WTC11 (cell line): ENCODE results near the gene KIAA0930. TPM values are rescaled to one million over a fixed set of nuclear protein-coding genes. Genes with fewer than 3 reads are reported as not detected.

Experiments used
- ATAC-seq: fragments of 200-7000 bp; cut with Tn5 transposase; 2 replicates; pipeline ENCODE4 v1.10.0; 2021; ENCODE audit warnings: mild to moderate bottlenecking, moderate library complexity
- CTCF ChIA-PET: fragments of 300-600 bp; sonication (Branson Sonifier 250); formaldehyde crosslinking; loops from one replicate; lab custom pipeline; 2021; ENCODE audit warnings: antibody characterized with exemption; lab: Charles Lee
- POLR2A ChIA-PET: fragments of 350-600 bp; sonication (Branson Sonifier 250); formaldehyde crosslinking; loops from one replicate; lab custom pipeline; 2021; ENCODE audit warnings: antibody characterized with exemption; lab: Charles Lee
- DNase-seq: peaks from one replicate; pipeline ENCODE4 v3.0.0; 2021; ENCODE audit warnings: low spot score
- H3K27ac Mint-ChIP-seq: 2 replicates; pipeline ENCODE4 v1.8.0; 2021; ENCODE audit warnings: mixed read lengths
- H3K27me3 Mint-ChIP-seq: 2 replicates; pipeline ENCODE4 v1.8.0; 2021; ENCODE audit warnings: low read depth, mild to moderate bottlenecking, moderate library complexity, mixed read lengths
- H3K36me3 Mint-ChIP-seq: 2 replicates; pipeline ENCODE4 v1.8.0; 2021; ENCODE audit warnings: mixed read lengths
- H3K4me1 Mint-ChIP-seq: 2 replicates; pipeline ENCODE4 v1.8.0; 2022; ENCODE audit warnings: mixed read lengths
- H3K4me3 Mint-ChIP-seq: 2 replicates; pipeline ENCODE4 v1.8.0; 2021; ENCODE audit warnings: mild to moderate bottlenecking, moderate library complexity, mixed read lengths
- H3K9me3 Mint-ChIP-seq: 2 replicates; pipeline ENCODE4 v1.8.0; 2021; ENCODE audit warnings: mixed read lengths
- ATF6 ChIP-seq: sonication (generic); formaldehyde crosslinking; IDR thresholded peaks from 2 replicates; pipeline ENCODE4 v1.8.1; 2023; ENCODE audit warnings: mild to moderate bottlenecking, missing genetic modification reagents
- ETV6 ChIP-seq: sonication (generic); formaldehyde crosslinking; IDR thresholded peaks from 2 replicates; pipeline ENCODE4 v1.8.1; 2022; ENCODE audit warnings: mild to moderate bottlenecking, missing genetic modification reagents
- GTF2I ChIP-seq: fragments of 250-450 bp; sonication (Bioruptor Pico); conservative IDR thresholded peaks from 2 replicates; pipeline ENCODE4 v1.4.0; 2021; ENCODE audit warnings: mild to moderate bottlenecking
- IRF2 ChIP-seq: sonication (generic); formaldehyde crosslinking; IDR thresholded peaks from 2 replicates; pipeline ENCODE4 v1.8.0; 2022; ENCODE audit warnings: low read depth, missing genetic modification reagents, borderline replicate concordance
- JAZF1 ChIP-seq: fragments of 250-450 bp; sonication (Bioruptor Pico); IDR thresholded peaks from 2 replicates; pipeline ENCODE4 v1.9.0; 2021; ENCODE audit warnings: moderate library complexity, mild to moderate bottlenecking, inconsistent platforms
- MXD4 ChIP-seq: fragments of 250-450 bp; sonication (Bioruptor Pico); IDR thresholded peaks from 2 replicates; pipeline ENCODE4 v1.8.0; 2021; ENCODE audit warnings: mild to moderate bottlenecking, moderate library complexity, borderline replicate concordance
- NFATC4 ChIP-seq: fragments of 250-450 bp; sonication (Bioruptor Pico); IDR thresholded peaks from 2 replicates; pipeline ENCODE4 v1.9.0; 2021; ENCODE audit warnings: mild to moderate bottlenecking
- RORB ChIP-seq: fragments of 250-450 bp; sonication (Bioruptor Pico); IDR thresholded peaks from 2 replicates; pipeline ENCODE4 v1.9.0; 2021; ENCODE audit warnings: mild to moderate bottlenecking
- SOX15 ChIP-seq: fragments of 250-450 bp; sonication (Bioruptor Pico); IDR thresholded peaks from 2 replicates; pipeline ENCODE4 v1.9.0; 2021; ENCODE audit warnings: mild to moderate bottlenecking
- SP1 ChIP-seq: sonication (generic); formaldehyde crosslinking; conservative IDR thresholded peaks from 2 replicates; pipeline ENCODE4 v1.8.1; 2022; ENCODE audit warnings: missing genetic modification reagents
- ZNF232 ChIP-seq: sonication (generic); formaldehyde crosslinking; IDR thresholded peaks from 2 replicates; pipeline ENCODE4 v1.8.0; 2022; ENCODE audit warnings: mild to moderate bottlenecking, missing genetic modification reagents
- ZNF425 ChIP-seq: fragments of 250-450 bp; sonication (Bioruptor Pico); conservative IDR thresholded peaks from 2 replicates; pipeline ENCODE4 v1.9.0; 2021; ENCODE audit warnings: mild to moderate bottlenecking
- ZNF671 ChIP-seq: fragments of 250-450 bp; sonication (Bioruptor Pico); IDR thresholded peaks from 2 replicates; pipeline ENCODE4 v1.8.0; 2021; ENCODE audit warnings: mild to moderate bottlenecking
- total RNA-seq: library from RNA; stranded (reverse); gene quantifications from 3 replicates; pipeline ENCODE4 v1.2.3, GENCODE V29; 2021
- TF ChIP-seq, protein P1 (sequence below): sonication (generic); formaldehyde crosslinking; IDR thresholded peaks from 2 replicates; pipeline ENCODE4 v1.8.0; 2023; ENCODE audit warnings: missing genetic modification reagents
- TF ChIP-seq, protein P2 (sequence below): sonication (generic); formaldehyde crosslinking; IDR thresholded peaks from 2 replicates; pipeline ENCODE4 v1.8.1; 2023; ENCODE audit warnings: mild to moderate bottlenecking, missing genetic modification reagents, moderate library complexity
- TF ChIP-seq, protein P3 (sequence below): fragments of 250-450 bp; sonication (Bioruptor Pico); IDR thresholded peaks from 2 replicates; pipeline ENCODE4 v1.9.0; 2021; ENCODE audit warnings: moderate library complexity, mild to moderate bottlenecking, inconsistent platforms, borderline replicate concordance
- TF ChIP-seq, protein P4 (sequence below): sonication (generic); formaldehyde crosslinking; IDR thresholded peaks from 2 replicates; pipeline ENCODE4 v1.8.0; 2023; ENCODE audit warnings: missing genetic modification reagents, mild to moderate bottlenecking, borderline replicate concordance
- TF ChIP-seq, protein P5 (sequence below): sonication (generic); formaldehyde crosslinking; IDR thresholded peaks from 2 replicates; pipeline ENCODE4 v1.8.1; 2022; ENCODE audit warnings: low read depth, mild to moderate bottlenecking, moderate library complexity, missing genetic modification reagents, borderline replicate concordance

Gene KIAA0930
- total RNA-seq, 1 experiment from 2014 or later: 62.1 TPM

DNA sequence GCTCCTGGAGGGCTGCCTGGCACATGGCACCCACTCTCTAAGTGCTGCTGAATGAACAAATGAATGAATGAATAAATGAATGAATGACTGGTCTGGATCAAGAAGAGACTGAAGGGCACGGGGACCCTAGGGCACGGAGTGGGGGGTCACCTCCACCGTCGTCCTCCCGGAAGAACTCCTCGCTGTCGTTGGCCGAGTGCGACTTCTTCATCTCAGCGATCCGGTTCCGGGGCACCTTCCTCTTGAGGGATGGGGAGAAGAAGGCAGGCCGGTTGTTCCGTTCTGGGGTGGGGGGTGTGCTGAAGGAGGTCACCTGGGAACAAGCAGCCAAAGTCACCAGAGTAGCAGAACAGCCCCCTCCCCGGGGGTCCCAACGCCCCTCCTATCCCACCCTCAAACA is 41.0 kb downstream of the KIAA0930 start:
- no peak for DNase-seq
- no peaks in the 10 kb centered on the region for H3K27me3 Mint-ChIP-seq
- CTCF ChIA-PET: interaction anchor here (1.9 kb wide), 1 partner anchor 9 kb away, joined by 12 read pairs; no protein-coding TSS in a partner anchor
- H3K27ac Mint-ChIP-seq: no peak overlapping the region
- H3K9me3 Mint-ChIP-seq: no peaks in the 10 kb centered on the region
- no peak overlapping the region for H3K4me3 Mint-ChIP-seq
- peaks cover 4% of the 10 kb centered on the region; the same call in 1 of the 2 replicates for H3K36me3 Mint-ChIP-seq
- POLR2A ChIA-PET: no interaction called here
- peaks cover 22% of the 10 kb centered on the region for H3K4me1 Mint-ChIP-seq
- TF ChIP-seq ZNF232: no peak
- no peak for TF ChIP-seq ATF6 (CRISPR knock-in tag)
- TF ChIP-seq, all 79 proteins: peak for 0
- no peak for ATAC-seq

DNA sequence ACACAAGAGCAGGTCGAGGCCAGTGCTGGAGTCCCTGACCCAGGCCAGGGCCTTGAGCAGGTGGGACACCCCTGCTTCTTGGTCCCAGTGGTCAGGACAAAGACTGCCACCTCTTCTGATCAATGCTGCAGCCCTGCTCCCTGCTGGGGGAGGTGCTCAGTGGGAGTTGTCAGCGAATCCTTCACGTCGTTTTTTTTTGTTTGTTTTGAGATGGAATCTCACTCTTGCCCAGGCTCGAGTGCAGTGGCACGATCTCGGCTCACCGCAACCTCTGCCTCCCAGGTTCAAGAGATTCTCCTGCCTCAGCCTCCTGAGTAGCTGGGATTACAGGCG is 42.3 kb downstream of the KIAA0930 start:
- Mint-ChIP-seq H3K9me3 (no peaks in the 10 kb centered on the region), H3K4me3 (no peak overlapping the region), H3K27me3 (no peaks in the 10 kb centered on the region), H3K36me3 (peaks cover 4% of the 10 kb centered on the region; the same call in 1 of the 2 replicates), H3K27ac (peak overlapping the region; percentile 89; the same call in 1 of the 2 replicates), H3K4me1 (peaks cover 24% of the 10 kb centered on the region)
- no peak for DNase-seq
- TF ChIP-seq NFATC4 (CRISPR knock-in tag) (no peak), ZNF425 (CRISPR knock-in tag) (no peak), ETV6 (CRISPR knock-in tag) (no peak), SP1 (CRISPR knock-in tag) (no peak), MXD4 (CRISPR knock-in tag) (no peak), IRF2 (CRISPR knock-in tag) (no peak), SOX15 (CRISPR knock-in tag) (no peak), GTF2I (no peak), RORB (CRISPR knock-in tag) (no peak), ZNF671 (CRISPR knock-in tag) (no peak), JAZF1 (no peak)
- TF ChIP-seq, protein P1, sequence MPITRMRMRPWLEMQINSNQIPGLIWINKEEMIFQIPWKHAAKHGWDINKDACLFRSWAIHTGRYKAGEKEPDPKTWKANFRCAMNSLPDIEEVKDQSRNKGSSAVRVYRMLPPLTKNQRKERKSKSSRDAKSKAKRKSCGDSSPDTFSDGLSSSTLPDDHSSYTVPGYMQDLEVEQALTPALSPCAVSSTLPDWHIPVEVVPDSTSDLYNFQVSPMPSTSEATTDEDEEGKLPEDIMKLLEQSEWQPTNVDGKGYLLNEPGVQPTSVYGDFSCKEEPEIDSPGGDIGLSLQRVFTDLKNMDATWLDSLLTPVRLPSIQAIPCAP: no peak
- TF ChIP-seq, protein P2, sequence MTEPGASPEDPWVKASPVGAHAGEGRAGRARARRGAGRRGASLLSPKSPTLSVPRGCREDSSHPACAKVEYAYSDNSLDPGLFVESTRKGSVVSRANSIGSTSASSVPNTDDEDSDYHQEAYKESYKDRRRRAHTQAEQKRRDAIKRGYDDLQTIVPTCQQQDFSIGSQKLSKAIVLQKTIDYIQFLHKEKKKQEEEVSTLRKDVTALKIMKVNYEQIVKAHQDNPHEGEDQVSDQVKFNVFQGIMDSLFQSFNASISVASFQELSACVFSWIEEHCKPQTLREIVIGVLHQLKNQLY (CRISPR knock-in tag): no peak
- TF ChIP-seq, protein P3, sequence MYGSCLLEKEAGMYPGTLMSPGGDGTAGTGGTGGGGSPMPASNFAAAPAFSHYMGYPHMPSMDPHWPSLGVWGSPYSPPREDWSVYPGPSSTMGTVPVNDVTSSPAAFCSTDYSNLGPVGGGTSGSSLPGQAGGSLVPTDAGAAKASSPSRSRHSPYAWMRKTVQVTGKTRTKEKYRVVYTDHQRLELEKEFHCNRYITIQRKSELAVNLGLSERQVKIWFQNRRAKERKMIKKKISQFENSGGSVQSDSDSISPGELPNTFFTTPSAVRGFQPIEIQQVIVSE: no peak
- TF ChIP-seq, protein P4, sequence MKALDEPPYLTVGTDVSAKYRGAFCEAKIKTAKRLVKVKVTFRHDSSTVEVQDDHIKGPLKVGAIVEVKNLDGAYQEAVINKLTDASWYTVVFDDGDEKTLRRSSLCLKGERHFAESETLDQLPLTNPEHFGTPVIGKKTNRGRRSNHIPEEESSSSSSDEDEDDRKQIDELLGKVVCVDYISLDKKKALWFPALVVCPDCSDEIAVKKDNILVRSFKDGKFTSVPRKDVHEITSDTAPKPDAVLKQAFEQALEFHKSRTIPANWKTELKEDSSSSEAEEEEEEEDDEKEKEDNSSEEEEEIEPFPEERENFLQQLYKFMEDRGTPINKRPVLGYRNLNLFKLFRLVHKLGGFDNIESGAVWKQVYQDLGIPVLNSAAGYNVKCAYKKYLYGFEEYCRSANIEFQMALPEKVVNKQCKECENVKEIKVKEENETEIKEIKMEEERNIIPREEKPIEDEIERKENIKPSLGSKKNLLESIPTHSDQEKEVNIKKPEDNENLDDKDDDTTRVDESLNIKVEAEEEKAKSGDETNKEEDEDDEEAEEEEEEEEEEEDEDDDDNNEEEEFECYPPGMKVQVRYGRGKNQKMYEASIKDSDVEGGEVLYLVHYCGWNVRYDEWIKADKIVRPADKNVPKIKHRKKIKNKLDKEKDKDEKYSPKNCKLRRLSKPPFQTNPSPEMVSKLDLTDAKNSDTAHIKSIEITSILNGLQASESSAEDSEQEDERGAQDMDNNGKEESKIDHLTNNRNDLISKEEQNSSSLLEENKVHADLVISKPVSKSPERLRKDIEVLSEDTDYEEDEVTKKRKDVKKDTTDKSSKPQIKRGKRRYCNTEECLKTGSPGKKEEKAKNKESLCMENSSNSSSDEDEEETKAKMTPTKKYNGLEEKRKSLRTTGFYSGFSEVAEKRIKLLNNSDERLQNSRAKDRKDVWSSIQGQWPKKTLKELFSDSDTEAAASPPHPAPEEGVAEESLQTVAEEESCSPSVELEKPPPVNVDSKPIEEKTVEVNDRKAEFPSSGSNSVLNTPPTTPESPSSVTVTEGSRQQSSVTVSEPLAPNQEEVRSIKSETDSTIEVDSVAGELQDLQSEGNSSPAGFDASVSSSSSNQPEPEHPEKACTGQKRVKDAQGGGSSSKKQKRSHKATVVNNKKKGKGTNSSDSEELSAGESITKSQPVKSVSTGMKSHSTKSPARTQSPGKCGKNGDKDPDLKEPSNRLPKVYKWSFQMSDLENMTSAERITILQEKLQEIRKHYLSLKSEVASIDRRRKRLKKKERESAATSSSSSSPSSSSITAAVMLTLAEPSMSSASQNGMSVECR (CRISPR knock-in tag): no peak
- TF ChIP-seq, protein P5, sequence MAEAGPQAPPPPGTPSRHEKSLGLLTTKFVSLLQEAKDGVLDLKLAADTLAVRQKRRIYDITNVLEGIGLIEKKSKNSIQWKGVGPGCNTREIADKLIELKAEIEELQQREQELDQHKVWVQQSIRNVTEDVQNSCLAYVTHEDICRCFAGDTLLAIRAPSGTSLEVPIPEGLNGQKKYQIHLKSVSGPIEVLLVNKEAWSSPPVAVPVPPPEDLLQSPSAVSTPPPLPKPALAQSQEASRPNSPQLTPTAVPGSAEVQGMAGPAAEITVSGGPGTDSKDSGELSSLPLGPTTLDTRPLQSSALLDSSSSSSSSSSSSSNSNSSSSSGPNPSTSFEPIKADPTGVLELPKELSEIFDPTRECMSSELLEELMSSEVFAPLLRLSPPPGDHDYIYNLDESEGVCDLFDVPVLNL (CRISPR knock-in tag): no peak
- no peak for ATAC-seq
- POLR2A ChIA-PET: interaction anchor here (0.6 to 0.7 kb wide), 2 partner anchors 378 to 421 kb away, joined by 3 to 6 read pairs; no protein-coding TSS in a partner anchor
- CTCF ChIA-PET: interaction anchor here (1.2 kb wide), 1 partner anchor 11 kb away, joined by 8 read pairs; no protein-coding TSS in a partner anchor
